CD4-positive, alpha-beta T cell treated with Interleukin-10 for 1 hour (primary cell): ENCODE measurements around the gene HMGXB3.

ENCODE experiments used
- DNase-seq: peaks from one replicate; pipeline ENCODE4 v3.0.0-alpha.2; 2020

HMGXB3 gene

GRCh38 chr5:149990518-149991376 is 9.8 kb upstream of the HMGXB3 start:
- DNase-seq = peak; percentile 75

DNA sequence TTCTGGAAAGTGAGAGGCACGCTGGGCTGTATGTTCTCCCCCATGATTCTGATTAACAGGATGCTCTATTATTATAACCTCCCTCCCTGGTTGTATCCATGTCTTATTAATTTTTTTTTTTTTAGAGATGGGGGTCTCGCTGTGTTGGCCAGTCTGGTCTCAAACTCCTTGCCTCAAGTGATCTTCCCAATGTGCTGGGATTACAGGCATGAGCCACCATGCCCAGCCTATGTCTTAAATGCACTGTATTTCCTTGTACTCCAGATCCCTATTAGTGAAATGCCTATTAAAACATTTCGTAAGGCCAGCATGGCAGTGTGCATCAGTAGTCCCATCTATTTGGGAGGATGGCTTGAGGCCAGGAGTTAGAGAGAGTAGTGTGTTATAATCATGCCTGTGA is 7.1 kb upstream of the HMGXB3 start:
- no peak for DNase-seq

DNA sequence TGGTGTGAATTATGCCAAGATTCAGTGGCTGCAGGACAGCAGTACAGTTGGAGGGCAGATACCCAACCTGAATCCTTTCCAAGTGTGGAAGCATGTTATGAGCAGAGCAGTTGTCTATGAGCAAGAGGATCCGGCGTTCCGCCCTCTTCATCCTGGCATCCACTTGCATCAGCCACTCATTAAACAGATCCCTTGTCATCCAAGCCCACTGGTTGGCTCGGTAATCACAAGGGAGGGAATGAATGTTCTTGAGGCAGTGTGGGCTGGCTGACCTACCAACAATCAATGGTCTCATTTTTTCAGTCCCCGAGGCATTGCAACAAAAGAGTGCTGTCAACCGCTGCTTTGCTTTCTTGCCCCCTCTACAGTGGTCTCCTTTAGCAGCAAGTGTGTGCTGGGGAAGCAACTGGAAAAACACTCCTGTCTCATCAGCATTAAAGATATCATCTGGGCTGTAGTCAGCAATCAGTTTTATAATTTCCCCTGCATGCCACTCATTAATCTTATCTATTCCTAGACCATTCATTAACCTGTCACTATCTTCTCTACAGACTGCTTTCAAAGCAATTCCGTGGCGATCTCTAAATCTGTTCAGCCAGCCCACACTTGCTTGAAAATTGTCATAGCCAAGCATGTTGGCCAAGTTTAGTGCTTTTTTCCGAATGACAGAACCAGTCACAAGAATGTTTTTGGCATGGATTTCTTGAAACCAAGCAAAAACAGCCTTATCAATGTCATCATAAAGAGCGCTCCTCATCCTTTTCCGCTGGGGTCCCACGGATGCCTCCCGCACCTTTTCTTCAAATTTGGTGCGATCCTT is 4.9 kb upstream of the HMGXB3 start:
- DNase-seq = no peak

DNA sequence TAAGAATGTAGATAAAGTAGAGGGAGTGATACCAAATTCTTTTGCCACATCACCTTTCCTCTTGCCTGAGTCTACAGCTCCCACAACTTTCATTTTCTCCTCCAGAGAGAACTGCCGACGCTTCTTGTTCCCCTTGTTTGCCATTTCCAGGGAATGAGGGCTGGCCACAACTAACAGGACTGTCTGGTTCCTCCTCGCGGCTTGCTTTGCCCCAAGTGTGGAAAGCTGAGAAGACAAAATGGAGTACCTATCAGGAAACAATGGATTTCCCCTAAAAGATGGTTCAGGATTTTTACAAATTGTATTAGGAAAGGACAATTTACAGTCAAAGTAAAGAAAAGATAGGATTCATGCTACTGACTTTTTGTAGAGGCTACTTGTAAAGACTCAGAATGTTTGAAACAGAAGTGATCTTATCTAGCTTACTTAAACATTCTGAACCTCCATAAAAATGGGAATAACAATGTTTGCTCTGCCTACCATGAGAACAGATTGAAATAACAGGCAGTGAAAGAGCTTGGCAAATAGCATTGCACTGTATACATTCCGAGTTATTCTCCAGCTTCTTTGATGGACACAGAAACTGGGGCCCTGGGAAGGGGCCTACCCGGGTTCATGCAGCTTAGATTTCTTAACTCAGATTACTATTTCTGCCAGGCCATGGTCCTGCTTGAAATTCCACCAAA is 4.2 kb upstream of the HMGXB3 start:
- no peak for DNase-seq

- no peak for DNase-seq
Observed at GRCh38 chr5:149998281-149998680, 2.3 kb upstream of the HMGXB3 start.

DNA sequence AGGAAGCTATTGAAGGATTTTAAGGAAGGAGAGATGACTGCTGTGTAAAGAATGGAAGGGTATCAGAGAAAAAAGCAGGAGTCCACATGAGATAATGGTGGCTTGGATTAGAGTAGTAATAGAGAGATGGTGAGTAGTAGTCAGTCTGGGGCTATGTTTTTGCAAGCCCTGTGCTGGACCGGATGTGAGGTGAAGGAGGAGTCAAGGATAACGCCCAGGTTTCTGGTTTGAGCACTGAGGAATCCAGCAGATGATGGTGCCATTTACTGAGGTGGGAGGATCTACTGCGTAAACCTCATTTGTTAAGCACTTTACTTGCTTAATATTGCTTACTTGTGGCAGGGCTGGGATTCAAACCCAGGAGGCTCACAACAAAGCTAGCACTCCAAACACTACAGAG is 1.2 kb upstream of the HMGXB3 start:
- DNase-seq = no peak

- peak; percentile 7 for DNase-seq
Observed at GRCh38 chr5:149999866-150000255, 678 bp upstream of the HMGXB3 start.

DNA sequence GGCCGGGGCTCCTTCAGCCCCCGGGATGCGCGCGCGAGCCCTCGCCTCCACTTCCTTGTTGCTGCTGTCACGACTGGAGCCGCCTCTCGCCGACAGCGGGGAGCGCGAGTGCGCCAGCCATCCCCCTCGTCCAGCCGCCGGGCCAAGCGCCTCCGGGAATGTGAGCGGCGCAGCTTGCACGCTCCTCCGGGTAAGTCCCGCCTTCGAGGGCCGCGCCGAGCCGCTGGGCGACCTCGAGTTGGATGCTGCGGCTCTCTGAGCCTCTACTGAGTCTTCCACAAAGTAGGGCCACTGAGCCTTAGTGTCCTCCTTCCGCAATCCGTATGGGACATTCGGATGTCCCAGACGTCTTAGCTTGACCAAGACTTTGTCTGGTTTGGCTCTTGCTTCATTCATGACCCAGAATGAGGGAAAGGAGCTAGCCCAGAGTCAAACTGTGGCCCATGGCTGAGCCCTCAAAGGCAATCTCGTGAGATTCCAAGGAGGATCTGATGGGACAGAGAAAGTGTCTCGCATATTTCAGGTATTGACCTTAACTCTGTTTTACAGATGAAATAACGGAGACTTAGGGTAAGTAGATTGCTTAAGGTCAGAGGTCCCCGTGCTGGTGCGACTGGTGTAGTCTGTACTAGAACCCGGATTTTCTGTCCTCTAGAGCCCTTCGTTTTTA is 586 bp downstream of the HMGXB3 start:
- peak; percentile 33 for DNase-seq

DNA sequence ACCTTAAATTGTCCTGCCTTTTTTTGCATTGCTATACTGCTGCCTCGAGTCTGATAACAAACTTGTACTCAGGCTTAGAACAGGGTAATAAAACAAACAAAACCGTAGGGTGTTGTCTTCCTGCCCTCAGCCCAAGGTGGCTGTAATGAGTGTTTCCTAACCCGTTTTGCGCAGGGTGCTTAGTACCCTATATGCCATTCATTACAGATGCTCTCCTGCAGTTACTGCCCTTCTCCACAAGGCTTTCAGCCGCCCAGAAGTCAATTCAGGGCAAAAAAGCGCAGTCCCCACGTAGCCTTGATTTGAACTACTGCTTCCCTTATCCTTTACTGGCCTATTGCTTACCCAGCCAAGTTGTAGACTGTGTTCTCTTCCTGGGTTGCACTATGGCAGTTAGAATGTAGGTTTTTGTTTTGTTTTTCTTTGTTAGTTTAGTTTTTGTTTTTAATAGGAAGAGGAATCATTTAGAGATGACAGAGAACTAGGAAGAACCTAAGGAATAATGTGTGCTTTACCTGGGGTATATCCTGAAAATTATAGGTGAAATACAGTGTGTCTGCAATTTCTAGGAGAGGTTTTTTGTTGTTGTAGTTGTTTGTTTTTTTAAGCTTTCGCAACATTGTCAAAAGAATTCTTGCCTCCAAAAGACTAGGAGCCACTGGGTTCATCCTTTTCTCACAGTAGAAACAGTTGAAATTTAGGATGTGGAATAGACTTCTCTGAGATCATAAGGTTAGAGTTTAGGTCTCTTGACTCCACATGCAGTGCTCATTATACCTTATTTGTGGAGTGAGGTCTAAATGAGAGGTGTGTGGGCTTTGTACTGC is 1.3 kb downstream of the HMGXB3 start:
- peak; percentile 79 for DNase-seq

DNA sequence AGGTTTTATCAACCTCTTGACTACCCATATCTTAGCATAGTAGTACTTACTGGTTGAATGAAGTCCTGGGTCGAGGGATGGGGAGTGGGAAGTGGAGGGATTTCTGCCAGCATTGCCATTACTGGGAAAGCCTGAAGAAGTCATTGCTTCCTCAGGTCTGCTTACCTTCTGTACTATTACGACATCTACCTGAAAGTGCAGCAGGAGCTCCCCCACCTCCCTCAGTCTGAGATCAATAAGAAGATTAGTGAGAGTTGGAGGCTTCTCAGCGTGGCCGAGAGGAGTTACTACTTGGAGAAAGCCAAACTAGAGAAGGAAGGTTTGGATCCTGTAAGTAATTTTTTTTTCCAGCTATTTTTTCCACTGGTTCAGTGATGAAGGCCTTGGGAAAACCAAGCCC is 5.8 kb downstream of the HMGXB3 start:
- DNase-seq = no peak

DNA sequence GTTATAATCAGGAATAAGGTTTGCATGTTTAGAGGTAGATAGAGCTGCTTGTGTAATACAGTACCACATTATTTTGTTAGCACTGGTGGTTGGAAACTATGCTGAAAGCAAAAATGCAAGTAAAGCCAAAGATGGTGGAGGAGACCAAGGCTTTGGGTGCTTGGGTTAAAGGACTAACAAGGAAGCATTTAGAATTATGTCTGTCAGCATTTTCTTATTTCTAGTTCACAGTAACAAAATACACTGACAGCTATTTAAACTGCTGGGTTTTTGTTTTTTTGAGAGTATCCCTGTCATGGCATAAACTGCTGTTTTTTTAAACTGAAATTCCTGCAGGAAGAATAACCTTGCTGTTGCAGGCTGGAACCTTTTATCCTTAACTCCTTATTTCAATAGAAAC is 6.5 kb downstream of the HMGXB3 start:
- DNase-seq = no peak

DNA sequence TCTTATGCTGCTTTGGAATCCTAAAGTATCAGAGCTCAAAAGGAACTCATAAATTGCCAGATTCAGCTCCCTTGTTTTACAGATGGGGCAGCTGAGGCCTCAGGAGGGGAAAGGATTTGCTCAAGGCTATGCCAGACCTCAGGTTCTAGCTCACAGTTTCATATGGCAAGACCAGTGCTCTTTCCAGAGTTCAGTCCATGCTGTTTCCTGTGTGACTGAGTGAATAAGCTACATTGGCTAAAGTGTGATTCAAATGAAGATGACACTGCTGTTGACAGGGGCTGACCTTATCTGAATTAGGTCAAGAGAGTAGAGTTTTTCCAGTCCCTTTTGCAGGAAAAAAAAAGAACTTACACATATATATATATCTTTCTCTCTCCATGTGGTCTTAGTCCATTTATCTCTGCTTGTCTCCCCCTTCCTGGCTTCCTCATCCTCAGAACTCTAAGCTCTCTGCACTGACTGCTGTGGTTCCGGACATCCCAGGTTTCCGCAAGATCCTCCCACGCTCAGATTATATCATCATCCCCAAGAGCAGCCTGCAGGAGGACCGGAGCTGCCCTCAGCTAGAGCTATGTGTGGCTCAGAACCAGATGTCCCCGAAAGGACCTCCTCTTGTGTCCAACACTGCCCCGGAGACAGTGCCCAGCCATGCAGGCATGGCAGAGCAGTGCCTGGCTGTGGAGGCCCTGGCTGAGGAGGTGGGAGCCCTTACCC is 9.3 kb downstream of the HMGXB3 start:
- DNase-seq = no peak

- no peak for DNase-seq
Observed at GRCh38 chr5:150013931-150014330, 13.4 kb downstream of the HMGXB3 start.

GRCh38 chr5:150014456-150014855 is 13.9 kb downstream of the HMGXB3 start:
- no peak for DNase-seq

GRCh38 chr5:150015415-150015814 is 14.9 kb downstream of the HMGXB3 start:
- DNase-seq = no peak

DNA sequence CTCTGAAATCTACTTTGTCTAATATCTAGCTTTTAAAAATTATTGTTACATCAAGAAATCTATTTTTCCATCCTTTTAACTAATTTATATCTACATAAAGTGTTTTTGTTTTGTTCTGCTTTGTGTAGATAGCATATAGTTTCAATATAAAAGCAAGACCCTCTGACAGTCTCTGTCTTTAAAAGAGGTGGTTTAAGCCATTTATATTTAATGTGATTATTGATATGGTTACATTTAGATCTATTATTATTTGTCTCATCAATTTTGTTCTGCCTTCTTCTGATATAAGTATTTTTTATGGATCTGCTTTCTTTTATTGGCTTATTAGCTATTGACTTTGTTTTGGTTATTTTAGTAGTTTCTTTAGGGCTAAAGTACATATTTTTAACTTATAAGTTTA is 16.0 kb downstream of the HMGXB3 start:
- DNase-seq = no peak

- DNase-seq = no peak
Observed at GRCh38 chr5:150017226-150018005, 16.9 kb downstream of the HMGXB3 start.

GRCh38 chr5:150020249-150020648 is 19.7 kb downstream of the HMGXB3 start:
- DNase-seq = no peak

- no peak for DNase-seq
Observed at GRCh38 chr5:150021491-150022157, 21.1 kb downstream of the HMGXB3 start.

- DNase-seq = no peak
Observed at GRCh38 chr5:150022158-150022531, 21.6 kb downstream of the HMGXB3 start.
